Hypothalamus (tissue), 51 donors: Measurements from ENCODE around the gene SESN3.

Experiments used
- DNase-seq, 51 donors: peaks; one replicate each; lab custom pipeline; 2025; lab: John Stamatoyannopoulos, UW

SESN3 gene

GRCh38 chr11:95135880-95136279, 95.1 kb downstream of the SESN3 start:
- DNase-seq: no peak

DNA sequence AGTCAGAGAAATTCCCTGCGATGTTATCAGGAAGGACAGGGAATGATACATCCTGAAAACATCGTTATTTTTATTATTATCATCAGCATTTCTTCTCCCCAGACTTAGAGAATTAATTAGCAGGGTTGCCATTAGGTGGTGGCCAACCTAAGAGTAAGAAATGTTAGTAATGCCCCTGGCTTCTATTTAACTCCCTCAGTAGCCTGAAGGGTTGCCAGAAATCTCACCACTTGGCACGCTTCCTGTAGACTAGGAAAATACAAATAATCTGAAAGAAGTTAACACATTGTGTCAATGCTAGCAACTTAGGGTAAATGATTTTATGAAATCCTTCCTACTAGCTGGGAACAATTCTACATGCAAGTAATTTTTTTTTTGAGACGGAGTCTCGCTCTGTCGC, 95.8 kb downstream of the SESN3 start:
- no peak for DNase-seq

- peak in 24 of 51 donors; percentile 3 to 73 (median 32) for DNase-seq
These were observed 96.5 kb downstream of the SESN3 start for GRCh38 chr11:95134491-95134890.

DNA sequence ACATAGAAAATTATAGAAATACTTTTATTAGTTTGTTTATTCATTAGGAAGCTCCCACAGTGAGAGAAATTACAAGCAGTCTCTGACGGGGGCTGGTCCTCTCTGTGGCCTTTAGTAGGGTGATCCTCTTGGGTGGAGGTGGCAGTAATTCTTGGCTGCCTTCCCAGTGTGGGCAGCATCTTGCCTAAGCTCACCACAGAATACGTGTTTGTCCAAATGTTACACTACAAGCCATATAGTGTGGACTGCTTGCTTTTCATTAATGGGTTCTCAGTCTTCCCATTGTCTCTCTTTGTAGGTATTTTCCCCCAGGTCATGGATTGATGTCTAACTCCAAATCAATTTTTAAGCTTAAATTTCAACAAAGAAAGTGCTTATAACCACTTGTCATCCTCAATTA, 98.0 kb downstream of the SESN3 start:
- no peak for DNase-seq

DNA sequence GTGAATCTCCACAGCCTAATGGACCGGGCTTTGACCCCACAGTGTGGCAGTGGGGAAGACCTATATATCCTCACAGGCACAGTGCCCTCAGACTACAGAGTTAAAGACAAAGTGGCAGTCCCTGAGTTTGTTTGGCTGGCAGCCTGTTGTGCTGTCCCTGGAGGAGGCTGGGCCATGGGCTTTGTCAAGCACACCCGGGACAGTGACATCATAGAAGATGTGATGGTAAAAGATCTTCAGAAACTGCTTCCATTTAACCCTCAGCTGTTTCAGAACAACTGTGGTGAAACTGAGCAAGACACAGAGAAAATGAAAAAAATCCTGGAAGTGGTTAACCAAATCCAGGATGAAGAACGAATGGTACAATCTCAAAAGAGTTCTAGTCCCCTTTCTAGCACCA, 102.4 kb downstream of the SESN3 start:
- no peak for DNase-seq

DNA sequence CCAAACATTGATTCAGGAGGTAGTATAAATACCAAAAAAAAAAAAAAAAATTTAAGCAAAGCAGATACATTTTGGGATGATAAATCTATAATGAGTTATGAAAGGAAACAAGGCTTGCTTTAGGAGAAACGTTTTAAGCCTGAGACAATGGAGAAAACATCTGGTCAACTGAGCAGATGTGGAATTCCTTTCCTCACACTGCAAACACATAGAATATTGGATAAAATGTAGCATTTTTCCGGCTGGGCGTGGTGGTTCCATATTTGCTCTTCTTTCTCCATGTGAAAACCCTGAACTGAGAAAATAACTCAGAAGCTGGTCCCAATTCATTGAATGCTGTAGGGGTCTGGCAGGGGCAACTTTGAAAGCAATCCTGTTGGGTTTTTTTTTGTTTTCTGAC, 107.4 kb downstream of the SESN3 start:
- no peak for DNase-seq

DNA sequence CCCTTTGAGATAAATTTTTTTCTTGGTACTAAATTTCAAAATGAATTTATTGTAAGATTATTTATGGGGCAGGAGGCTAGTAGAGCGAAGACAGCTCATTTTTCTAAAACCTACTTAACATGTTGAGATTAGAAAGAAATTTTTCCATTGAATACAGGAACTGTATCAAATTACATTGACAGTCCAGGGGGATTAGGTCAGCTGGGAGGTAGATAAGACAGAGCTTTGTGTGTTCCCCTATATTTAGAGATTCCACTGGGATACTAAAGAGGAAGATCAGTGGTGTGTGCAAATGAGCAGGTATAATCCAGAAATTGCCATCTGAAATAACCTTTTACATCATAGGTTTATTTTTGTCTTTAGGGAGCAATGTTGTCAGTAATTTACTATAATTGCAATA, 109.3 kb downstream of the SESN3 start:
- no peak for DNase-seq

- DNase-seq: no peak
These were observed 111.5 kb downstream of the SESN3 start for GRCh38 chr11:95119361-95120060.

DNA sequence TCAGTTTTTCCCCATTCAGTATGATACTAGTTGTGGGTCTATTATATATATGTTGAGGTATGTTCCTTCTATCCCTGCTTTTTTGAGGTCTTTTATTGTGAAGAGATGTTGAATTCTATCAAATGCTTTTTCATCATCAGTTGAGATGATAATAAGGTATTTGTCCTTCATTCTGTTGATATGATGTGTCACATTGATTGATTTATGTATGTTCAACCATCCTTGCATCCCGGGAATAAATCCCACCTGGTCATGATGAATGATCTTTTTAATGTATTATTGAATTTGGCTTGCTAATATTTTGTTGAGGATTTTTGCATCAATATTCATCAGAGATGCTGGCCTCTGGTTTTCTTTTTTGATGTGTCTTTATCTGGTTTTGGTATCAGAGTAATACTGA, 115.4 kb downstream of the SESN3 start:
- no peak for DNase-seq
